HG02970 (cell line): ENCODE data around the gene CBFA2T3.

Experiments used
- ATAC-seq: cut with Tn5 transposase; IDR thresholded peaks from one replicate; pipeline ENCODE4 v1.9.1; 2021; ENCODE audit warnings: mild to moderate bottlenecking, moderate library complexity, moderate number of reproducible peaks; ENCODE audit not compliant: unreplicated experiment, low FRiP score

Gene CBFA2T3

GRCh38 chr16:88966986-88967829 lies 9.8 kb downstream of the CBFA2T3 start:
- ATAC-seq = no peak

GRCh38 chr16:88965826-88966480 lies 11.1 kb downstream of the CBFA2T3 start:
- ATAC-seq = no peak

- ATAC-seq = no peak
Observed at GRCh38 chr16:88965411-88965810, 11.6 kb downstream of the CBFA2T3 start.

- no peak for ATAC-seq
Observed at GRCh38 chr16:88964636-88965035, 12.4 kb downstream of the CBFA2T3 start.

GRCh38 chr16:88963583-88963982 lies 13.4 kb downstream of the CBFA2T3 start:
- ATAC-seq = no peak

GRCh38 chr16:88962478-88963152 lies 14.4 kb downstream of the CBFA2T3 start:
- no peak for ATAC-seq

GRCh38 chr16:88961011-88961410 lies 16.0 kb downstream of the CBFA2T3 start:
- ATAC-seq = no peak

GRCh38 chr16:88960516-88960915 lies 16.5 kb downstream of the CBFA2T3 start:
- ATAC-seq = no peak

GRCh38 chr16:88959022-88959421 lies 18.0 kb downstream of the CBFA2T3 start:
- ATAC-seq = no peak

- ATAC-seq = no peak
Observed at GRCh38 chr16:88957887-88958577, 19.0 kb downstream of the CBFA2T3 start.

- ATAC-seq = no peak
Observed at GRCh38 chr16:88957433-88957767, 19.6 kb downstream of the CBFA2T3 start.

GRCh38 chr16:88956546-88957432 lies 20.2 kb downstream of the CBFA2T3 start:
- no peak for ATAC-seq

- ATAC-seq = no peak
Observed at GRCh38 chr16:88955906-88956305, 21.1 kb downstream of the CBFA2T3 start.

- no peak for ATAC-seq
Observed at GRCh38 chr16:88953003-88953690, 23.9 kb downstream of the CBFA2T3 start.

GRCh38 chr16:88951989-88952388 lies 25.0 kb downstream of the CBFA2T3 start:
- no peak for ATAC-seq

- ATAC-seq = no peak
Observed at GRCh38 chr16:88951501-88951900, 25.5 kb downstream of the CBFA2T3 start.

- ATAC-seq = no peak
Observed at GRCh38 chr16:88948781-88949490, 28.1 kb downstream of the CBFA2T3 start.

- no peak for ATAC-seq
Observed at GRCh38 chr16:88945473-88945872, 31.5 kb downstream of the CBFA2T3 start.

- ATAC-seq = no peak
Observed at GRCh38 chr16:88943741-88944140, 33.3 kb downstream of the CBFA2T3 start.
